ENCODE measurements around the gene L3MBTL4. TPM values are rescaled to one million over a fixed set of nuclear protein-coding genes. Genes with fewer than 3 reads are reported as not detected.

Gene L3MBTL4
- total and polyA plus RNA-seq, 4 donors: 0.26 to 4.2 (median 2.0) TPM

- Histone ChIP-seq H3K27ac (ENCODE audit: low read depth in 1 of 2, low read length in 2 of 2) (no peak overlapping the region), H3K9me3 (ENCODE audit: control insufficient read depth, low read length) (no peaks in the 10 kb centered on the region), H3K4me1 (ENCODE audit: control insufficient read depth in 1 of 2, insufficient read depth in 2 of 2, low read length in 2 of 2) (no peaks in the 10 kb centered on the region), H3K36me3 (ENCODE audit: control insufficient read depth in 1 of 2, insufficient read depth in 2 of 2, low read length in 1 of 2) (no peaks in the 10 kb centered on the region), H3K27me3 (ENCODE audit: control insufficient read depth in 1 of 2, insufficient read depth in 2 of 2, low read length in 1 of 2) (no peaks in the 10 kb centered on the region), H3K4me3 (ENCODE audit: low read length in 2 of 2) (no peak overlapping the region)
- intact Hi-C loops (cut with DNase I): no loop called here
- no peak for DNase-seq
- no peak for ATAC-seq (ENCODE audit: low FRiP score)
- 67 to 79% methylated on average over 4 of the region's 4 CpGs for WGBS, 2 donors
Observed at GRCh38 chr18:6333981-6334380, 80.7 kb downstream of the L3MBTL4 start.

GRCh38 chr18:6331872-6332271 is 82.8 kb downstream of the L3MBTL4 start:
- DNase-seq: no peak
- Histone ChIP-seq H3K27ac (ENCODE audit: low read depth in 1 of 2, low read length in 2 of 2) (no peak overlapping the region), H3K36me3 (ENCODE audit: control insufficient read depth in 1 of 2, insufficient read depth in 2 of 2, low read length in 1 of 2) (no peaks in the 10 kb centered on the region), H3K4me3 (ENCODE audit: low read length in 2 of 2) (no peak overlapping the region), H3K9me3 (ENCODE audit: control insufficient read depth, low read length) (no peaks in the 10 kb centered on the region), H3K27me3 (ENCODE audit: control insufficient read depth in 1 of 2, insufficient read depth in 2 of 2, low read length in 1 of 2) (no peaks in the 10 kb centered on the region), H3K4me1 (ENCODE audit: control insufficient read depth in 1 of 2, insufficient read depth in 2 of 2, low read length in 2 of 2) (no peaks in the 10 kb centered on the region)
- intact Hi-C loops (cut with DNase I): no loop called here
- ATAC-seq (ENCODE audit: low FRiP score): no peak
- 78 to 79% methylated on average over 2 of the region's 2 CpGs for WGBS, 2 donors

- Histone ChIP-seq H3K27me3 (ENCODE audit: control insufficient read depth in 1 of 2, insufficient read depth in 2 of 2, low read length in 1 of 2) (no peaks in the 10 kb centered on the region), H3K27ac (ENCODE audit: low read depth in 1 of 2, low read length in 2 of 2) (no peak overlapping the region)
- intact Hi-C loops (cut with DNase I): no loop called here
Observed at GRCh38 chr18:6330786-6331185, 83.9 kb downstream of the L3MBTL4 start.

GRCh38 chr18:6328621-6329010 is 86.1 kb downstream of the L3MBTL4 start:
- WGBS, 2 donors: 14 to 17% methylated on average over 3 of the region's 3 CpGs
- H3K9me3 ChIP-seq (ENCODE audit: control insufficient read depth, low read length): peaks cover 5% of the 10 kb centered on the region
- H3K4me1 ChIP-seq (ENCODE audit: control insufficient read depth in 1 of 2, insufficient read depth in 2 of 2, low read length in 2 of 2): no peaks in the 10 kb centered on the region
- no peaks in the 10 kb centered on the region for H3K27me3 ChIP-seq (ENCODE audit: control insufficient read depth in 1 of 2, insufficient read depth in 2 of 2, low read length in 1 of 2)
- no peak overlapping the region for H3K4me3 ChIP-seq (ENCODE audit: low read length in 2 of 2)
- DNase-seq (no peak), ATAC-seq (ENCODE audit: low FRiP score) (no peak)
- H3K36me3 ChIP-seq (ENCODE audit: control insufficient read depth in 1 of 2, insufficient read depth in 2 of 2, low read length in 1 of 2): no peaks in the 10 kb centered on the region
- intact Hi-C loops (cut with DNase I): no loop called here
- H3K27ac ChIP-seq (ENCODE audit: low read depth in 1 of 2, low read length in 2 of 2): no peak overlapping the region

More at GRCh38 chr18:6330786-6331185, 83.9 kb downstream of the L3MBTL4 start:
- no peaks in the 10 kb centered on the region for H3K9me3 ChIP-seq (ENCODE audit: control insufficient read depth, low read length)
- DNase-seq: no peak
- no peaks in the 10 kb centered on the region for H3K36me3 ChIP-seq (ENCODE audit: control insufficient read depth in 1 of 2, insufficient read depth in 2 of 2, low read length in 1 of 2)
- no peak overlapping the region for H3K4me3 ChIP-seq (ENCODE audit: low read length in 2 of 2)
- no peak for ATAC-seq (ENCODE audit: low FRiP score)
- no peaks in the 10 kb centered on the region for H3K4me1 ChIP-seq (ENCODE audit: control insufficient read depth in 1 of 2, insufficient read depth in 2 of 2, low read length in 2 of 2)

GRCh38 chr18:6327895-6328620 is 86.7 kb downstream of the L3MBTL4 start:
- no peak overlapping the region for H3K4me3 ChIP-seq (ENCODE audit: low read length in 2 of 2)
- no peak for ATAC-seq (ENCODE audit: low FRiP score)
- no peaks in the 10 kb centered on the region for H3K36me3 ChIP-seq (ENCODE audit: control insufficient read depth in 1 of 2, insufficient read depth in 2 of 2, low read length in 1 of 2)
- no peaks in the 10 kb centered on the region for H3K27me3 ChIP-seq (ENCODE audit: control insufficient read depth in 1 of 2, insufficient read depth in 2 of 2, low read length in 1 of 2)
- intact Hi-C loops (cut with DNase I): no loop called here
- H3K4me1 ChIP-seq (ENCODE audit: control insufficient read depth in 1 of 2, insufficient read depth in 2 of 2, low read length in 2 of 2): no peaks in the 10 kb centered on the region
- H3K27ac ChIP-seq (ENCODE audit: low read depth in 1 of 2, low read length in 2 of 2): no peak overlapping the region
- H3K9me3 ChIP-seq (ENCODE audit: control insufficient read depth, low read length): peaks cover 6% of the 10 kb centered on the region
- DNase-seq: no peak
- WGBS, 2 donors: 38 to 45% methylated on average over 2 of the region's 2 CpGs

- Histone ChIP-seq H3K27ac (ENCODE audit: low read depth in 1 of 2, low read length in 2 of 2) (no peak overlapping the region), H3K27me3 (ENCODE audit: control insufficient read depth in 1 of 2, insufficient read depth in 2 of 2, low read length in 1 of 2) (no peaks in the 10 kb centered on the region), H3K36me3 (ENCODE audit: control insufficient read depth in 1 of 2, insufficient read depth in 2 of 2, low read length in 1 of 2) (no peaks in the 10 kb centered on the region), H3K4me3 (ENCODE audit: low read length in 2 of 2) (no peak overlapping the region), H3K4me1 (ENCODE audit: control insufficient read depth in 1 of 2, insufficient read depth in 2 of 2, low read length in 2 of 2) (no peaks in the 10 kb centered on the region), H3K9me3 (ENCODE audit: control insufficient read depth, low read length) (peaks cover 6% of the 10 kb centered on the region)
- DNase-seq (no peak), ATAC-seq (ENCODE audit: low FRiP score) (no peak)
- 77 to 81% methylated on average over 4 of the region's 4 CpGs for WGBS, 2 donors
- intact Hi-C loops (cut with DNase I): no loop called here
Observed at GRCh38 chr18:6327485-6327884, 87.2 kb downstream of the L3MBTL4 start.

- Histone ChIP-seq H3K27ac (ENCODE audit: low read depth in 1 of 2, low read length in 2 of 2) (no peak overlapping the region), H3K36me3 (ENCODE audit: control insufficient read depth in 1 of 2, insufficient read depth in 2 of 2, low read length in 1 of 2) (no peaks in the 10 kb centered on the region), H3K27me3 (ENCODE audit: control insufficient read depth in 1 of 2, insufficient read depth in 2 of 2, low read length in 1 of 2) (no peaks in the 10 kb centered on the region), H3K4me1 (ENCODE audit: control insufficient read depth in 1 of 2, insufficient read depth in 2 of 2, low read length in 2 of 2) (no peaks in the 10 kb centered on the region), H3K4me3 (ENCODE audit: low read length in 2 of 2) (no peak overlapping the region), H3K9me3 (ENCODE audit: control insufficient read depth, low read length) (peaks cover 6% of the 10 kb centered on the region)
- WGBS, 2 donors: 49 to 59% methylated on average over 2 of the region's 2 CpGs
- DNase-seq: no peak
- ATAC-seq (ENCODE audit: low FRiP score): no peak
- intact Hi-C loops (cut with DNase I): no loop called here
Observed at GRCh38 chr18:6326566-6326965, 88.1 kb downstream of the L3MBTL4 start.

- Histone ChIP-seq H3K27ac (ENCODE audit: low read depth in 1 of 2, low read length in 2 of 2) (no peak overlapping the region), H3K27me3 (ENCODE audit: control insufficient read depth in 1 of 2, insufficient read depth in 2 of 2, low read length in 1 of 2) (no peaks in the 10 kb centered on the region), H3K4me1 (ENCODE audit: control insufficient read depth in 1 of 2, insufficient read depth in 2 of 2, low read length in 2 of 2) (no peaks in the 10 kb centered on the region), H3K4me3 (ENCODE audit: low read length in 2 of 2) (no peak overlapping the region), H3K9me3 (ENCODE audit: control insufficient read depth, low read length) (peaks cover 6% of the 10 kb centered on the region), H3K36me3 (ENCODE audit: control insufficient read depth in 1 of 2, insufficient read depth in 2 of 2, low read length in 1 of 2) (no peaks in the 10 kb centered on the region)
- no peak for ATAC-seq (ENCODE audit: low FRiP score)
- DNase-seq: no peak
- WGBS, 2 donors: 84 to 87% methylated on average over 1 of the region's 1 CpG
- intact Hi-C loops (cut with DNase I): no loop called here
Observed at GRCh38 chr18:6323319-6323889, 91.3 kb downstream of the L3MBTL4 start.
